ENCODE results near the gene ALG14.

The ALG14 gene

GRCh38 chr1:94974824-94975223, 97.9 kb downstream of the ALG14 start:
- Histone ChIP-seq H3K4me3 (ENCODE audit: low read depth in 1 of 2, low read length in 1 of 2) (no peak overlapping the region), H3K27me3 (no peaks in the 10 kb centered on the region), H3K9me3 (no peaks in the 10 kb centered on the region), H3K36me3 (no peaks in the 10 kb centered on the region), H3K27ac (no peak overlapping the region), H3K4me1 (ENCODE audit: control insufficient read depth in 1 of 2, insufficient read depth in 1 of 2, low read depth in 1 of 2, low read length in 1 of 2) (no peaks in the 10 kb centered on the region)
- TF ChIP-seq CTCF (IDR thresholded peaks at IDR 0.05) = no peak

GRCh38 chr1:94974241-94974640, 98.5 kb downstream of the ALG14 start:
- H3K27me3 ChIP-seq = no peaks in the 10 kb centered on the region
- H3K9me3 ChIP-seq = no peaks in the 10 kb centered on the region
- H3K27ac ChIP-seq = no peak overlapping the region
- no peak overlapping the region for H3K4me3 ChIP-seq (ENCODE audit: low read depth in 1 of 2, low read length in 1 of 2)
- H3K4me1 ChIP-seq (ENCODE audit: control insufficient read depth in 1 of 2, insufficient read depth in 1 of 2, low read depth in 1 of 2, low read length in 1 of 2) = no peaks in the 10 kb centered on the region
- TF ChIP-seq CTCF (IDR thresholded peaks at IDR 0.05) = no peak
- no peaks in the 10 kb centered on the region for H3K36me3 ChIP-seq

- H3K27me3 ChIP-seq = no peaks in the 10 kb centered on the region
- no peaks in the 10 kb centered on the region for H3K9me3 ChIP-seq
- no peak overlapping the region for H3K4me3 ChIP-seq (ENCODE audit: low read depth in 1 of 2, low read length in 1 of 2)
- no peaks in the 10 kb centered on the region for H3K4me1 ChIP-seq (ENCODE audit: control insufficient read depth in 1 of 2, insufficient read depth in 1 of 2, low read depth in 1 of 2, low read length in 1 of 2)
- no peak for TF ChIP-seq CTCF (IDR thresholded peaks at IDR 0.05)
- H3K36me3 ChIP-seq = no peaks in the 10 kb centered on the region
- no peak overlapping the region for H3K27ac ChIP-seq
These were observed 99.3 kb downstream of the ALG14 start for GRCh38 chr1:94973309-94973922.

- H3K36me3 ChIP-seq = no peaks in the 10 kb centered on the region
- H3K4me1 ChIP-seq (ENCODE audit: control insufficient read depth in 1 of 2, insufficient read depth in 1 of 2, low read depth in 1 of 2, low read length in 1 of 2) = no peaks in the 10 kb centered on the region
- H3K9me3 ChIP-seq = no peaks in the 10 kb centered on the region
- H3K27ac ChIP-seq = no peak overlapping the region
- TF ChIP-seq CTCF (IDR thresholded peaks at IDR 0.05) = no peak
- no peak overlapping the region for H3K4me3 ChIP-seq (ENCODE audit: low read depth in 1 of 2, low read length in 1 of 2)
- no peaks in the 10 kb centered on the region for H3K27me3 ChIP-seq
These were observed 101.2 kb downstream of the ALG14 start for GRCh38 chr1:94971491-94971924.

GRCh38 chr1:94970783-94971182, 102.0 kb downstream of the ALG14 start:
- H3K4me3 ChIP-seq (ENCODE audit: low read depth in 1 of 2, low read length in 1 of 2) = no peak overlapping the region
- no peaks in the 10 kb centered on the region for H3K27me3 ChIP-seq
- no peak for TF ChIP-seq CTCF (IDR thresholded peaks at IDR 0.05)
- no peaks in the 10 kb centered on the region for H3K4me1 ChIP-seq (ENCODE audit: control insufficient read depth in 1 of 2, insufficient read depth in 1 of 2, low read depth in 1 of 2, low read length in 1 of 2)
- H3K36me3 ChIP-seq = no peaks in the 10 kb centered on the region
- no peak overlapping the region for H3K27ac ChIP-seq
- no peaks in the 10 kb centered on the region for H3K9me3 ChIP-seq
